GM23338 (cell line): ENCODE measurements around the gene ARFGAP2. TPM values are rescaled to one million over a fixed set of nuclear protein-coding genes. Genes with fewer than 3 reads are reported as not detected.

Source experiments
- ATAC-seq: fragments of 200-7000 bp; cut with Tn5 transposase; 3 replicates; pipeline ENCODE4 v1.9.1; 2020
- DNase-seq: peaks from one replicate; pipeline ENCODE4 v3.0.0-alpha.2; 2015; ENCODE audit warnings: low spot score
- H2AFZ ChIP-seq: fragments of 200-600 bp; sonication (generic); 2 replicates; pipeline ENCODE4 v1.8.0; 2016; ENCODE audit warnings: antibody characterized with exemption, mild to moderate bottlenecking, moderate library complexity
- H3F3A ChIP-seq: fragments of 200-600 bp; sonication (generic); replicated peaks from 2 replicates; pipeline ENCODE4 v1.8.0; 2017; ENCODE audit warnings: antibody characterized with exemption, mixed run types, low read depth
- H3K27ac ChIP-seq: fragments of 200-600 bp; sonication (generic); 2 replicates; pipeline ENCODE4 v1.6.1; 2016; ENCODE audit warnings: low read depth
- H3K27me3 ChIP-seq: fragments of 200-600 bp; sonication (generic); 2 replicates; pipeline ENCODE4 v1.8.0; 2016; ENCODE audit warnings: mild to moderate bottlenecking, mixed run types, moderate library complexity; ENCODE audit not compliant: insufficient read depth
- H3K36me3 ChIP-seq: fragments of 200-600 bp; sonication (generic); 2 replicates; pipeline ENCODE4 v1.8.0; 2016; ENCODE audit warnings: mild to moderate bottlenecking; ENCODE audit not compliant: insufficient read depth
- H3K4me1 ChIP-seq: fragments of 200-600 bp; sonication (generic); 2 replicates; pipeline ENCODE4 v1.8.0; 2016; ENCODE audit warnings: mild to moderate bottlenecking, moderate library complexity; ENCODE audit not compliant: insufficient read depth
- H3K4me2 ChIP-seq: fragments of 200-600 bp; sonication (generic); 2 replicates; pipeline ENCODE4 v1.7.1; 2017; ENCODE audit warnings: mixed run types
- H3K4me3 ChIP-seq: fragments of 200-600 bp; sonication (generic); 2 replicates; pipeline ENCODE4 v1.6.1; 2016; ENCODE audit warnings: mixed run types
- H3K79me2 ChIP-seq: fragments of 200-600 bp; sonication (generic); replicated peaks from 2 replicates; pipeline ENCODE4 v1.8.0; 2017; ENCODE audit warnings: mild to moderate bottlenecking; ENCODE audit not compliant: insufficient read depth
- H3K9me2 ChIP-seq: fragments of 200-600 bp; sonication (generic); 2 replicates; pipeline ENCODE4 v1.8.0; 2017; ENCODE audit not compliant: insufficient read depth
- H4K20me1 ChIP-seq: fragments of 200-600 bp; sonication (generic); replicated peaks from 2 replicates; pipeline ENCODE4 v1.8.0; 2017; ENCODE audit warnings: mild to moderate bottlenecking; ENCODE audit not compliant: insufficient read depth
- H3K27ac Mint-ChIP-seq: 2 replicates; pipeline ENCODE4 v1.8.0; 2020; ENCODE audit warnings: inconsistent platforms, mild to moderate bottlenecking, moderate library complexity, mixed read lengths
- H3K27me3 Mint-ChIP-seq: 3 replicates; pipeline ENCODE4 v1.8.0; 2022; ENCODE audit warnings: low read depth, mild to moderate bottlenecking, moderate library complexity, mixed read lengths, inconsistent platforms; ENCODE audit not compliant: insufficient read depth, poor library complexity
- H3K36me3 Mint-ChIP-seq: 3 replicates; pipeline ENCODE4 v1.8.0; 2021; ENCODE audit warnings: low read depth, mild to moderate bottlenecking, inconsistent platforms, moderate library complexity, mixed read lengths
- H3K4me1 Mint-ChIP-seq: 3 replicates; pipeline ENCODE4 v1.8.0; 2020; ENCODE audit warnings: mild to moderate bottlenecking, inconsistent platforms, mixed read lengths
- H3K4me3 Mint-ChIP-seq: 3 replicates; pipeline ENCODE4 v1.8.0; 2021; ENCODE audit warnings: moderate library complexity, mild to moderate bottlenecking, inconsistent platforms, mixed read lengths
- H3K9me3 Mint-ChIP-seq: 3 replicates; pipeline ENCODE4 v1.8.0; 2020; ENCODE audit warnings: moderate library complexity, mild to moderate bottlenecking, inconsistent platforms, mixed read lengths
- CTCF ChIP-seq, 2 experiments: fragments of 200-600 bp in 1 of 2; sonication (generic) in 1 of 2; conservative IDR thresholded peaks; 2 replicates each; pipeline versions ENCODE4 v1.5.1 to v1.6.1; 2016 to 2017; ENCODE audit warnings: antibody characterized with exemption in 2 of 2, low read depth in 2 of 2, mild to moderate bottlenecking in 2 of 2, moderate library complexity in 1 of 2
- EZH2phosphoT487 ChIP-seq: fragments of 200-600 bp; sonication (generic); IDR thresholded peaks from one replicate; pipeline ENCODE4 v1.8.1; 2018; ENCODE audit warnings: antibody characterized with exemption; ENCODE audit not compliant: unreplicated experiment
- JUNB ChIP-seq: IDR thresholded peaks from one replicate; pipeline ENCODE4 v1.6.1; 2016; ENCODE audit warnings: antibody characterized with exemption; ENCODE audit not compliant: unreplicated experiment
- POLR2AphosphoS5 ChIP-seq: IDR thresholded peaks from 2 replicates; pipeline ENCODE4 v1.6.1; 2016; ENCODE audit warnings: antibody characterized with exemption, low read depth
- STAT1 ChIP-seq: IDR thresholded peaks from one replicate; pipeline ENCODE4 v1.6.1; 2016; ENCODE audit warnings: antibody characterized with exemption; ENCODE audit not compliant: unreplicated experiment
- polyA plus RNA-seq: library from polyadenylated mRNA; unstranded; fragments of >200 nt; fragmentation: Nextera tagmentation; extraction: Ambion mirVana; gene quantifications from 2 replicates; pipeline ENCODE4 v1.2.1, GENCODE V29; 2016
- total RNA-seq: library from RNA; depleted of rRNA; stranded (reverse); fragments of >200 nt; shearing (Covaris generic); gene quantifications from 2 replicates; pipeline ENCODE4 v1.2.3, GENCODE V29; 2014
- TF ChIP-seq, protein P1 (sequence below): IDR thresholded peaks from 2 replicates; pipeline ENCODE4 v1.6.1; 2016; ENCODE audit warnings: antibody characterized with exemption

ARFGAP2 gene
- total and polyA plus RNA-seq, 2 experiments from 2014 or later = 25.6 to 122 TPM

GRCh38 chr11:47225552-47226400 is 49.1 kb upstream of the ARFGAP2 start:
- H3K79me2 ChIP-seq = 0 out of 2 replicates have a peak, but pooled peaks cover 2% of the 10 kb centered on the region
- no peak overlapping the region for H2AFZ ChIP-seq
- H3K27ac Mint-ChIP-seq = no peak overlapping the region
- H3K4me2 ChIP-seq = no peak overlapping the region
- ATAC-seq (no peak), DNase-seq (no peak)
- no peak overlapping the region for H3K27ac ChIP-seq
- H3K4me3 Mint-ChIP-seq = no peak overlapping the region; the same call in 2 of the 3 replicates
- H3F3A ChIP-seq = no peaks in the 10 kb centered on the region
- no peaks in the 10 kb centered on the region for H3K27me3 ChIP-seq
- H3K36me3 Mint-ChIP-seq = peaks cover 55% of the 10 kb centered on the region
- no peak overlapping the region for H3K4me3 ChIP-seq
- TF ChIP-seq JUNB (no peak), POLR2AphosphoS5 (no peak)
- peaks cover 28% of the 10 kb centered on the region; the same call in 1 of the 2 replicates for H3K36me3 ChIP-seq
- no peaks in the 10 kb centered on the region for H3K9me3 Mint-ChIP-seq
- H3K27me3 Mint-ChIP-seq = no peaks in the 10 kb centered on the region
- no peaks in the 10 kb centered on the region for H3K4me1 Mint-ChIP-seq
- no peaks in the 10 kb centered on the region for H3K4me1 ChIP-seq
- H4K20me1 ChIP-seq = peaks cover 5% of the 10 kb centered on the region; the same call in 1 of the 2 replicates
- H3K9me2 ChIP-seq = no peaks in the 10 kb centered on the region

DNA sequence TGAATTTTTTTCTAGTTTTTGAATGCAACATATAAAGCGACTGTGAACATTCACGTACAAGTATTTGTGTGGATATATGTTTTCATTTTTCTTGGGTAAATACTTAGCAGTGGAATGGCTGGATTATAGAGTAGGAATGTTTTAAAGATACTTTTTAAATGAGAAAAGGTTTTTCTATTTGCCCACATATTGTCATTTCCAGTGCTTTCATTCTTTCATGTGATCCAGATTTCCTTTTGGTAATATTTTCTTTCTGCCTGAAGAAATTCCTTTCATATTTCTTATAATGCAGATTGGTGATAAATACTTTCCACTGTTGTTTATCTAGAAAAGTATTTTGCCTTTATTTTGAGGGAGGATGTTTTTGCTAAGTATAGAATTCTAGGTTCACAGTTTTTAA is 46.0 kb upstream of the ARFGAP2 start:
- no peaks in the 10 kb centered on the region for H3K27me3 Mint-ChIP-seq
- Histone ChIP-seq H3K4me3 (no peak overlapping the region), H3K27ac (no peak overlapping the region), H4K20me1 (peaks cover 5% of the 10 kb centered on the region), H3K79me2 (peaks cover 18% of the 10 kb centered on the region), H2AFZ (no peak overlapping the region), H3K4me2 (no peak overlapping the region), H3K27me3 (no peaks in the 10 kb centered on the region), H3F3A (no peaks in the 10 kb centered on the region), H3K4me1 (no peaks in the 10 kb centered on the region; the same call in 1 of the 2 replicates), H3K9me2 (no peaks in the 10 kb centered on the region), H3K36me3 (peaks cover 27% of the 10 kb centered on the region)
- no peak for TF ChIP-seq EZH2phosphoT487
- DNase-seq = no peak
- peaks cover 6% of the 10 kb centered on the region for H3K4me1 Mint-ChIP-seq
- no peaks in the 10 kb centered on the region for H3K9me3 Mint-ChIP-seq
- ATAC-seq = no peak
- peaks cover 60% of the 10 kb centered on the region for H3K36me3 Mint-ChIP-seq
- H3K27ac Mint-ChIP-seq = no peak overlapping the region
- no peak overlapping the region for H3K4me3 Mint-ChIP-seq

GRCh38 chr11:47220401-47220821 is 43.7 kb upstream of the ARFGAP2 start:
- peaks cover 45% of the 10 kb centered on the region for H3K36me3 Mint-ChIP-seq
- TF ChIP-seq CTCF (conservative IDR thresholded peaks at IDR 0.05; ENCODE audit: low read depth in 2 of 2) (no peak), STAT1 (no peak)
- TF ChIP-seq, protein P1, sequence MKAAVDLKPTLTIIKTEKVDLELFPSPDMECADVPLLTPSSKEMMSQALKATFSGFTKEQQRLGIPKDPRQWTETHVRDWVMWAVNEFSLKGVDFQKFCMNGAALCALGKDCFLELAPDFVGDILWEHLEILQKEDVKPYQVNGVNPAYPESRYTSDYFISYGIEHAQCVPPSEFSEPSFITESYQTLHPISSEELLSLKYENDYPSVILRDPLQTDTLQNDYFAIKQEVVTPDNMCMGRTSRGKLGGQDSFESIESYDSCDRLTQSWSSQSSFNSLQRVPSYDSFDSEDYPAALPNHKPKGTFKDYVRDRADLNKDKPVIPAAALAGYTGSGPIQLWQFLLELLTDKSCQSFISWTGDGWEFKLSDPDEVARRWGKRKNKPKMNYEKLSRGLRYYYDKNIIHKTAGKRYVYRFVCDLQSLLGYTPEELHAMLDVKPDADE = no peak

More at GRCh38 chr11:47220401-47220821, 43.7 kb upstream of the ARFGAP2 start:
- Mint-ChIP-seq H3K27me3 (peaks cover 3% of the 10 kb centered on the region), H3K9me3 (no peaks in the 10 kb centered on the region), H3K27ac (no peak overlapping the region), H3K4me3 (no peak overlapping the region), H3K4me1 (peaks cover 20% of the 10 kb centered on the region)
- Histone ChIP-seq H3F3A (peaks cover 10% of the 10 kb centered on the region; the same call in 1 of the 2 replicates), H3K4me2 (no peak overlapping the region), H3K4me1 (peaks cover 17% of the 10 kb centered on the region), H3K4me3 (no peak overlapping the region), H3K27ac (no peak overlapping the region), H3K79me2 (peaks cover 39% of the 10 kb centered on the region), H3K27me3 (no peaks in the 10 kb centered on the region), H4K20me1 (no peaks in the 10 kb centered on the region; the same call in none of the 2 replicates), H3K9me2 (no peaks in the 10 kb centered on the region), H2AFZ (no peak overlapping the region), H3K36me3 (peaks cover 14% of the 10 kb centered on the region)
- no peak for DNase-seq
- ATAC-seq = no peak
